Natural killer cell (primary cell): ENCODE measurements around the gene ANKRD30A. TPM values are rescaled to one million over a fixed set of nuclear protein-coding genes. Genes with fewer than 3 reads are reported as not detected.

Experiments
- ATAC-seq, 3 donors: fragments of 150-1000 bp in 2 of 3; fragments of 200-7000 bp in 1 of 3; cut with Tn5 transposase; 1 replicate in 1 of 3; 2 replicates in 2 of 3; pipeline ENCODE4 v1.10.0; 2021; ENCODE audit warnings: mild to moderate bottlenecking in 2 of 3, moderate library complexity in 2 of 3
- DNase-seq, 2 donors: peaks; one replicate each; pipeline versions ENCODE4 v3.0.0 to v3.0.0-alpha.2; 2013 to 2021; ENCODE audit warnings: mixed read lengths in 1 of 2
- H3K27ac ChIP-seq: one replicate; pipeline ENCODE4 v1.5.1; 2013; ENCODE audit warnings: mild to moderate bottlenecking, low read length
- H3K27me3 ChIP-seq: one replicate; pipeline ENCODE4 v1.6.1; 2013; ENCODE audit warnings: low read length; ENCODE audit not compliant: control insufficient read depth, insufficient read depth
- H3K36me3 ChIP-seq: one replicate; pipeline ENCODE4 v1.6.1; 2013; ENCODE audit warnings: low read length; ENCODE audit not compliant: control insufficient read depth, insufficient read depth
- H3K4me1 ChIP-seq: one replicate; pipeline ENCODE4 v1.6.1; 2013; ENCODE audit warnings: low read length; ENCODE audit not compliant: control insufficient read depth, insufficient read depth
- H3K4me3 ChIP-seq: one replicate; pipeline ENCODE4 v1.5.1; 2013; ENCODE audit warnings: low read length
- H3K9me3 ChIP-seq: one replicate; pipeline ENCODE4 v1.6.1; 2013; ENCODE audit warnings: low read length; ENCODE audit not compliant: control insufficient read depth, insufficient read depth
- H3K27ac Mint-ChIP-seq, 2 donors: one replicate each; pipeline ENCODE4 v1.8.0; 2022; ENCODE audit warnings: mild to moderate bottlenecking in 2 of 2, mixed read lengths in 2 of 2, moderate library complexity in 1 of 2
- H3K27me3 Mint-ChIP-seq, 2 donors: one replicate each; pipeline ENCODE4 v1.8.0; 2022; ENCODE audit warnings: low read depth in 2 of 2, mixed read lengths in 2 of 2
- H3K36me3 Mint-ChIP-seq: one replicate; pipeline ENCODE4 v1.8.0; 2022; ENCODE audit warnings: mixed read lengths
- H3K4me1 Mint-ChIP-seq, 2 donors: one replicate each; pipeline ENCODE4 v1.8.0; 2022; ENCODE audit warnings: mixed read lengths in 2 of 2
- H3K4me3 Mint-ChIP-seq: one replicate; pipeline ENCODE4 v1.8.0; 2022; ENCODE audit warnings: mild to moderate bottlenecking, moderate library complexity, mixed read lengths
- H3K9me3 Mint-ChIP-seq, 2 donors: one replicate each; pipeline ENCODE4 v1.8.0; 2022; ENCODE audit warnings: mixed read lengths in 2 of 2
- CTCF ChIP-seq: fragments of 200-600 bp; IDR thresholded peaks from one replicate; pipeline ENCODE4 v1.8.0; 2022; ENCODE audit warnings: antibody characterized with exemption
- WGBS: methylation state at CpG from one replicate; pipeline ENCODE4 v1.1.7; 2013; ENCODE audit warnings: missing lambda C conversion rate; ENCODE audit not compliant: insufficient coverage; 5-methylcytosine and 5-hydroxymethylcytosine counted together
- intact Hi-C: fragments of 100-400 bp; cut with micrococcal nuclease; formaldehyde crosslinking; loops from one replicate; pipeline ENCODE4 v1.14.2; 2022
- total RNA-seq, 4 donors: library from RNA; stranded (reverse); fragments of 120-200 nt in 1 of 4; gene quantifications; one replicate each; pipeline versions ENCODE4 v1.2.3 to v1.2.4, GENCODE V29; 2013 to 2022

ANKRD30A gene
- total RNA-seq, 3 donors from 2014 or later (not counting 1 experiment from before 2014, with no cell fraction given): not detected

- Mint-ChIP-seq H3K4me3 (no peak overlapping the region), H3K9me3 (peaks cover 13 to 19% of the 10 kb centered on the region in 2 donors), H3K27ac (no peak overlapping the region), H3K36me3 (no peaks in the 10 kb centered on the region), H3K27me3 (no peaks in the 10 kb centered on the region), H3K4me1 (no peaks in the 10 kb centered on the region)
- H3K27me3 ChIP-seq: no peaks in the 10 kb centered on the region
- H3K4me1 ChIP-seq: no peaks in the 10 kb centered on the region
- intact Hi-C loops: no loop called here
- 61% methylated on average over 2 of the region's 2 CpGs for WGBS
- no peak for DNase-seq
- no peak for ATAC-seq
- no peak overlapping the region for H3K4me3 ChIP-seq
- peaks cover 10% of the 10 kb centered on the region for H3K9me3 ChIP-seq
- no peak overlapping the region for H3K27ac ChIP-seq
- TF ChIP-seq CTCF: no peak
- no peaks in the 10 kb centered on the region for H3K36me3 ChIP-seq
These were observed 178.6 kb downstream of the ANKRD30A start for GRCh38 chr10:37304036-37304435.

- Mint-ChIP-seq H3K27me3 (no peaks in the 10 kb centered on the region), H3K4me3 (no peak overlapping the region), H3K27ac (no peak overlapping the region), H3K4me1 (no peaks in the 10 kb centered on the region), H3K36me3 (no peaks in the 10 kb centered on the region), H3K9me3 (peaks cover 3 to 10% of the 10 kb centered on the region in 2 donors)
- Histone ChIP-seq H3K4me1 (no peaks in the 10 kb centered on the region), H3K27ac (no peak overlapping the region), H3K36me3 (no peaks in the 10 kb centered on the region), H3K4me3 (no peak overlapping the region), H3K9me3 (no peaks in the 10 kb centered on the region), H3K27me3 (no peaks in the 10 kb centered on the region)
- TF ChIP-seq CTCF: no peak
- intact Hi-C loops: no loop called here
- no peak for ATAC-seq
- WGBS: 63% methylated on average over 3 of the region's 3 CpGs
- DNase-seq: no peak
These were observed 189.0 kb downstream of the ANKRD30A start for GRCh38 chr10:37314350-37314749.

- no peak overlapping the region for H3K27ac Mint-ChIP-seq
- Histone ChIP-seq H3K27me3 (no peaks in the 10 kb centered on the region), H3K9me3 (no peaks in the 10 kb centered on the region), H3K4me1 (no peaks in the 10 kb centered on the region), H3K27ac (no peak overlapping the region), H3K4me3 (no peak overlapping the region), H3K36me3 (no peaks in the 10 kb centered on the region)
- no peaks in the 10 kb centered on the region for H3K36me3 Mint-ChIP-seq
- H3K4me1 Mint-ChIP-seq: no peaks in the 10 kb centered on the region
- intact Hi-C loops: no loop called here
- no peak for TF ChIP-seq CTCF
- no peak for ATAC-seq
- WGBS: no CpG with 5 or more reads among the region's 1 CpG
- peaks cover 4 to 10% of the 10 kb centered on the region in 2 donors for H3K9me3 Mint-ChIP-seq
- no peak overlapping the region for H3K4me3 Mint-ChIP-seq
- no peak for DNase-seq
- no peaks in the 10 kb centered on the region for H3K27me3 Mint-ChIP-seq
These were observed 189.5 kb downstream of the ANKRD30A start for GRCh38 chr10:37314862-37315261.

GRCh38 chr10:37344413-37344812 is 219.0 kb downstream of the ANKRD30A start:
- WGBS: 89% methylated on average over 2 of the region's 2 CpGs

More at GRCh38 chr10:37344413-37344812, 219.0 kb downstream of the ANKRD30A start:
- H3K9me3 Mint-ChIP-seq: peaks cover 19 to 30% of the 10 kb centered on the region in 2 donors
- Histone ChIP-seq H3K27ac (no peak overlapping the region), H3K27me3 (no peaks in the 10 kb centered on the region), H3K9me3 (peaks cover 20% of the 10 kb centered on the region), H3K36me3 (no peaks in the 10 kb centered on the region), H3K4me1 (no peaks in the 10 kb centered on the region), H3K4me3 (no peak overlapping the region)
- no peaks in the 10 kb centered on the region for H3K27me3 Mint-ChIP-seq
- no peak overlapping the region for H3K4me3 Mint-ChIP-seq
- ATAC-seq (no peak), DNase-seq (no peak)
- H3K27ac Mint-ChIP-seq: no peak overlapping the region
- intact Hi-C loops: no loop called here
- H3K36me3 Mint-ChIP-seq: peaks cover 9% of the 10 kb centered on the region
- no peak for TF ChIP-seq CTCF
- no peaks in the 10 kb centered on the region for H3K4me1 Mint-ChIP-seq
